IMR-90 (cell line): Measurements from ENCODE around the gene PPP3CA.

Experiments
- BHLHE40 ChIP-seq: fragments of 150-350 bp; IDR thresholded peaks from 2 replicates; pipeline ENCODE4 v1.6.1; 2016; ENCODE audit warnings: mild to moderate bottlenecking, low read depth, low read length
- CTCF ChIP-seq: conservative IDR thresholded peaks from 2 replicates; pipeline ENCODE4 v1.5.1; 2012; ENCODE audit warnings: mild to moderate bottlenecking, low read depth, low read length, improper control_type of control experiment
- FOS ChIP-seq: fragments of 150-350 bp; IDR thresholded peaks from 2 replicates; pipeline ENCODE4 v1.6.1; 2016; ENCODE audit warnings: low read depth, low read length
- MAFK ChIP-seq: IDR thresholded peaks from 2 replicates; pipeline ENCODE4 v1.6.1; 2012; ENCODE audit warnings: low read depth, low read length, improper control_type of control experiment
- POLR2A ChIP-seq: IDR thresholded peaks from 2 replicates; pipeline ENCODE4 v1.6.1; 2012; ENCODE audit warnings: mild to moderate bottlenecking, low read depth, low read length
- RAD21 ChIP-seq: IDR thresholded peaks from 2 replicates; pipeline ENCODE4 v1.6.1; 2012; ENCODE audit warnings: low read length, improper control_type of control experiment
- RCOR1 ChIP-seq: IDR thresholded peaks from 2 replicates; pipeline ENCODE4 v1.6.1; 2012; ENCODE audit warnings: mild to moderate bottlenecking, low read length, improper control_type of control experiment; ENCODE audit not compliant: insufficient replicate concordance
- RFX5 ChIP-seq: IDR thresholded peaks from 2 replicates; pipeline ENCODE4 v1.8.0; 2012; ENCODE audit warnings: low read depth, mild to moderate bottlenecking, low read length, moderate library complexity
- USF2 ChIP-seq: fragments of 150-350 bp; IDR thresholded peaks from 2 replicates; pipeline ENCODE4 v1.6.1; 2017; ENCODE audit warnings: mild to moderate bottlenecking, antibody characterized with exemption, low read length, low read depth

GRCh38 chr4:101329592-101329991 lies 17.7 kb downstream of the PPP3CA start:
- TF ChIP-seq CTCF (no peak), USF2 (no peak), MAFK (no peak), POLR2A (no peak), RCOR1 (no peak), BHLHE40 (no peak), RFX5 (no peak), FOS (no peak), RAD21 (no peak)
